ENCODE measurements around the gene TM9SF1.
"Not testable (repeated sequence)": the region's sequence is repeated elsewhere in the genome, so short reads cannot be mapped to it uniquely, and the experiment has no call there.

TM9SF1 gene

GRCh38 chr14:24224618-24225071 is 29.4 kb upstream of the TM9SF1 start:
- no peak for DNase-seq (ENCODE audit: low read depth in 3 of 3)

GRCh38 chr14:24222987-24223386 is 27.7 kb upstream of the TM9SF1 start:
- not testable (repeated sequence) for DNase-seq (ENCODE audit: low read depth in 3 of 3)

- DNase-seq (ENCODE audit: low read depth in 3 of 3): no peak
These were observed 24.3 kb upstream of the TM9SF1 start for GRCh38 chr14:24219521-24219920.

GRCh38 chr14:24219080-24219479 is 23.8 kb upstream of the TM9SF1 start:
- no peak for DNase-seq (ENCODE audit: low read depth in 3 of 3)

- DNase-seq (ENCODE audit: low read depth in 3 of 3): not testable (repeated sequence)
These were observed 21.6 kb upstream of the TM9SF1 start for GRCh38 chr14:24216876-24217275.

GRCh38 chr14:24216345-24216699 is 21.1 kb upstream of the TM9SF1 start:
- DNase-seq (ENCODE audit: low read depth in 3 of 3): no peak

- peak; percentile 67 to 81 (median 68) for DNase-seq (ENCODE audit: low read depth in 3 of 3)
These were observed 20.5 kb upstream of the TM9SF1 start, which contains the start of gene MDP1 for GRCh38 chr14:24215495-24216344. MDP1 (minus strand) TSS chr14:24216066; CDS start chr14:24215955, 111 bp downstream.

GRCh38 chr14:24213866-24214662 is 18.8 kb upstream of the TM9SF1 start:
- DNase-seq (ENCODE audit: low read depth in 3 of 3): no peak

- peak; percentile 90 to 97 (median 94) for DNase-seq (ENCODE audit: low read depth in 3 of 3)
These were observed 18.0 kb upstream of the TM9SF1 start, which contains the start of gene CHMP4A for GRCh38 chr14:24212924-24213865. CHMP4A (minus strand) TSS chr14:24213488; CDS start chr14:24213439, 49 bp downstream.

GRCh38 chr14:24211311-24211710 is 16.1 kb upstream of the TM9SF1 start:
- no peak for DNase-seq (ENCODE audit: low read depth in 3 of 3)

GRCh38 chr14:24207625-24208024 is 12.4 kb upstream of the TM9SF1 start:
- no peak for DNase-seq (ENCODE audit: low read depth in 3 of 3)

- no peak for DNase-seq (ENCODE audit: low read depth in 3 of 3)
These were observed 11.9 kb upstream of the TM9SF1 start for GRCh38 chr14:24207104-24207551.

- DNase-seq (ENCODE audit: low read depth in 3 of 3): no peak
These were observed 11.2 kb upstream of the TM9SF1 start for GRCh38 chr14:24206260-24207103.

- no peak for DNase-seq (ENCODE audit: low read depth in 3 of 3)
These were observed 9.2 kb upstream of the TM9SF1 start for GRCh38 chr14:24204163-24205146.

- not testable (repeated sequence) for DNase-seq (ENCODE audit: low read depth in 3 of 3)
These were observed 8.1 kb upstream of the TM9SF1 start for GRCh38 chr14:24203249-24203886.

GRCh38 chr14:24202538-24202937 is 7.3 kb upstream of the TM9SF1 start:
- not testable (repeated sequence) for DNase-seq (ENCODE audit: low read depth in 3 of 3)

- no peak for DNase-seq (ENCODE audit: low read depth in 3 of 3)
These were observed 3.7 kb upstream of the TM9SF1 start for GRCh38 chr14:24198814-24199524.

- no peak for DNase-seq (ENCODE audit: low read depth in 3 of 3)
These were observed 1.8 kb upstream of the TM9SF1 start for GRCh38 chr14:24197056-24197450.

Data from stimulated activated CD4-positive, alpha-beta T cell treated with anti-CD3 and anti-CD28 coated beads, TNF-alpha, amount 100 ng/mL, for 24 hours (primary cell).